BJ (cell line): ENCODE data around the gene LRIT2. TPM values are rescaled to one million over a fixed set of nuclear protein-coding genes. Genes with fewer than 3 reads are reported as not detected.
"Not testable (repeated sequence)": the region's sequence is repeated elsewhere in the genome, so short reads cannot be mapped to it uniquely, and the experiment has no call there.

Experiments
- CTCF ChIA-PET: fragments of 350-600 bp; formaldehyde crosslinking; extraction: SDS; loops from one replicate; lab custom pipeline; 2021; ENCODE audit warnings: antibody characterized with exemption, inconsistent platforms; lab: Yijun Ruan, JAX
- POLR2A ChIA-PET: fragments of 300-600 bp; sonication (Branson Sonifier 250); formaldehyde crosslinking; extraction: SDS; loops from one replicate; lab custom pipeline; 2021; ENCODE audit warnings: antibody characterized with exemption; lab: Charles Lee
- DNase-seq: peaks from one replicate; pipeline ENCODE4 v3.0.0-alpha.2; 2011; ENCODE audit warnings: low read depth
- H3K27me3 ChIP-seq: 2 replicates; pipeline ENCODE4 v1.6.0; 2011; ENCODE audit warnings: low read length; ENCODE audit not compliant: control insufficient read depth, insufficient read depth
- H3K36me3 ChIP-seq: 2 replicates; pipeline ENCODE4 v1.5.1; 2011; ENCODE audit warnings: low read length; ENCODE audit not compliant: control insufficient read depth, insufficient read depth
- H3K4me3 ChIP-seq: 2 replicates; pipeline ENCODE4 v1.5.1; 2011; ENCODE audit warnings: low read depth, mild to moderate bottlenecking, control low read depth, low read length
- CTCF ChIP-seq: IDR thresholded peaks from 2 replicates; pipeline ENCODE4 v1.5.1; 2011; ENCODE audit warnings: low read depth, mild to moderate bottlenecking, control low read depth, inconsistent platforms, low read length, moderate library complexity; ENCODE audit not compliant: insufficient read depth
- polyA plus RNA-seq: library from polyadenylated mRNA; depleted of rRNA; stranded (reverse); fragments of >200 nt; gene quantifications from 2 replicates; pipeline ENCODE4 v1.2.3, GENCODE V29; 2011; rRNA removed

Gene LRIT2
- polyA plus RNA-seq, 1 experiment = not detected

GRCh38 chr10:84172467-84173356, 52.6 kb downstream of the LRIT2 start:
- no peak for TF ChIP-seq CTCF
- H3K4me3 ChIP-seq = no peak overlapping the region
- no peaks in the 10 kb centered on the region for H3K36me3 ChIP-seq
- ChIA-PET CTCF (no interaction called here), POLR2A (no interaction called here)
- DNase-seq = no peak
- H3K27me3 ChIP-seq = peaks cover 1% of the 10 kb centered on the region; the same call in 1 of the 2 replicates

- DNase-seq, CTCF ChIA-PET, POLR2A ChIA-PET: not testable (repeated sequence)
Observed at GRCh38 chr10:84171700-84172466, 53.5 kb downstream of the LRIT2 start.

GRCh38 chr10:84171237-84171636, 54.1 kb downstream of the LRIT2 start:
- DNase-seq, POLR2A ChIA-PET, H3K36me3 ChIP-seq, H3K4me3 ChIP-seq, H3K27me3 ChIP-seq: not testable (repeated sequence)
- CTCF ChIA-PET = interaction anchor here (0.6 kb wide), 1 partner anchor 178 kb away, joined by 3 read pairs; no protein-coding TSS in a partner anchor

More at GRCh38 chr10:84171700-84172466, 53.5 kb downstream of the LRIT2 start:
- H3K27me3 ChIP-seq, H3K36me3 ChIP-seq, H3K4me3 ChIP-seq: not testable (repeated sequence)

Other genes starting within 250 kb of the LRIT2 start
- 204 and 256 TPM in 2 replicates for gene GHITM, start 86.0 kb downstream of the LRIT2 start, polyA plus RNA-seq
- gene GPR15LG, start 51.7 kb downstream of the LRIT2 start, polyA plus RNA-seq = not detected in 2 replicates
- not detected in 2 replicates for gene CDHR1, start 31.0 kb downstream of the LRIT2 start, polyA plus RNA-seq
- gene LRIT1, start 16.0 kb upstream of the LRIT2 start, polyA plus RNA-seq = not detected in 2 replicates
- not detected in 2 replicates for gene RGR, start 19.5 kb upstream of the LRIT2 start, polyA plus RNA-seq
- 28.7 and 29.5 TPM in 2 replicates for gene CCSER2, start 103.0 kb upstream of the LRIT2 start, polyA plus RNA-seq